Renal cortex interstitium (tissue), 11 donors: Measurements from ENCODE around the gene SLC10A4. TPM values are rescaled to one million over a fixed set of nuclear protein-coding genes. Genes with fewer than 3 reads are reported as not detected.

Source experiments
- DNase-seq, 11 donors: peaks; one replicate each; pipeline ENCODE4 v3.0.0-alpha.2; 2013; ENCODE audit warnings: low read depth in 9 of 11, low spot score in 4 of 11; ENCODE audit errors: extremely low read depth in 1 of 11
- polyA plus RNA-seq, 3 donors: library from polyadenylated mRNA; unstranded; fragments of 120-200 nt; gene quantifications; one replicate each; pipeline ENCODE4 v1.2.1, GENCODE V29; 2013; ENCODE audit not compliant: insufficient read length in 3 of 3

SLC10A4 gene
- polyA plus RNA-seq, 3 donors, result 0.25 to 0.54 (median 0.30) TPM

DNA sequence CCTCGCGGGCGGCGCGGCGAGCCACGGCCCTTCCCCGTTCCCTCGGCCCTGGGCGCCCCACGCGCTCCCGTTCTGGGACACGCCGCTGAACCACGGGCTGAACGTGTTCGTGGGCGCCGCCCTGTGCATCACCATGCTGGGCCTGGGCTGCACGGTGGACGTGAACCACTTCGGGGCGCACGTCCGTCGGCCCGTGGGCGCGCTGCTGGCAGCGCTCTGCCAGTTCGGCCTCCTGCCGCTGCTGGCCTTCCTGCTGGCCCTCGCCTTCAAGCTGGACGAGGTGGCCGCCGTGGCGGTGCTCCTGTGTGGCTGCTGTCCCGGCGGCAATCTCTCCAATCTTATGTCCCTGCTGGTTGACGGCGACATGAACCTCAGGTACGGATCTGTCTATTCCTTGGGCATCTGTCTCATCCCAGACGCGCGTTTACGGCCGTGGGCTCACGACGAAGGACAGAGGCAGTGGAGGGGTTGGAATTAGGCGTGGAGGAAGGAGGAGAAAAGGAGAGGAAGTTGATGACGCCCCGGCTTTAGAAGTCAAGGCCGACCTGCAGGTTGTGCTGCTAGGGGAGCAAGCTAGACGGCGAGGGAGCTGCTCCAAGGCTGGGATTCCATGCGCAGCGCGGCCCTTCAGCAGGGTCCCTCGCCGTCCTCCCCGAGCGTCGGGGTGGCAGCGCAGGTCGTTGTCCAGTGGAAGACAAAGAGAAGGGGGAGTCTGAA, 792 bp downstream of the SLC10A4 start:
- no peak for DNase-seq

DNA sequence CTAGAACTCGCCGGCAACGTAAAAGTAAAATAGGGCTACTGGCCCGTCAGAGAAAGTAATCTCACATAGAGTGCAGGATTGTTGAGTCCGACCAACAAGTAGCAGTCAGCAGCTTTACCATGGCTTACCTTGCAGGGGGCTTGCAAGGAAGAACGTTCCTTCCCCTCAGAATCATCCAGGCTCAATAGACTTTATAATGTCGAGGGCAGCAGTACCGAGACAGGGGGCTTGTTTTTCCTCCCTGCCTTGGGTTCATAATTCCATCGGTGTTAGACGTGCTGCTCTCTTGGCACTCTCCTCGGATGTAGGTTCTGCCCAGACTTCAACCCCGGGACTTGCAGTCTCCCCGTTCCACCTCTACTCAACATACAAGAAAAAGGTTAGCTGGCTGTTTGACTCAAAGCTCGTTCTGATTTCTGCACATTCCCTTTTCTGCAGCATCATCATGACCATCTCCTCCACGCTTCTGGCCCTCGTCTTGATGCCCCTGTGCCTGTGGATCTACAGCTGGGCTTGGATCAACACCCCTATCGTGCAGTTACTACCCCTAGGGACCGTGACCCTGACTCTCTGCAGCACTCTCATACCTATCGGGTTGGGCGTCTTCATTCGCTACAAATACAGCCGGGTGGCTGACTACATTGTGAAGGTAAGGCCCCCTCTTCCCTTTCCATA, 1.5 kb downstream of the SLC10A4 start:
- no peak for DNase-seq

DNA sequence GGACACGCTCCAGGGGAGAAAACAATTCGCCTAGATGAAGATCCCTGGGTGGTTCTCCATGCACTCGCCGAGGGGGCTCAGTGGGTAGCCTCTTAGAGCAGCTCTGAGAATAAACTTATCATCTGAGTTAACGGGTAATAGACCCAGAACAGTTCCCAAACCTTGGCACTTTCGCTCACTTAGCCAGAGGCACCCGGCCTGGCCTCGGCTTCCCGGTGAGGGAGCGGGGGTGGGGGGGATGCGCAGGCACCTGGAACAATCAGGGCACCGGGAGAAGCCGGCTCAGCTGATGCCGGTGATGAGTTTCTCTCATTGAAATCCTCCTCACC, 6.5 kb downstream of the SLC10A4 start:
- DNase-seq, result no peak

- DNase-seq, result no peak
Observed at GRCh38 chr4:48490012-48490679, 7.0 kb downstream of the SLC10A4 start, which contains the start of gene ZAR1. Gene ZAR1, plus strand, starts transcription at chr4:48490252. Its CDS starts 40 bp downstream, at chr4:48490292.

- no peak for DNase-seq
Observed at GRCh38 chr4:48490680-48491513, 7.8 kb downstream of the SLC10A4 start.

DNA sequence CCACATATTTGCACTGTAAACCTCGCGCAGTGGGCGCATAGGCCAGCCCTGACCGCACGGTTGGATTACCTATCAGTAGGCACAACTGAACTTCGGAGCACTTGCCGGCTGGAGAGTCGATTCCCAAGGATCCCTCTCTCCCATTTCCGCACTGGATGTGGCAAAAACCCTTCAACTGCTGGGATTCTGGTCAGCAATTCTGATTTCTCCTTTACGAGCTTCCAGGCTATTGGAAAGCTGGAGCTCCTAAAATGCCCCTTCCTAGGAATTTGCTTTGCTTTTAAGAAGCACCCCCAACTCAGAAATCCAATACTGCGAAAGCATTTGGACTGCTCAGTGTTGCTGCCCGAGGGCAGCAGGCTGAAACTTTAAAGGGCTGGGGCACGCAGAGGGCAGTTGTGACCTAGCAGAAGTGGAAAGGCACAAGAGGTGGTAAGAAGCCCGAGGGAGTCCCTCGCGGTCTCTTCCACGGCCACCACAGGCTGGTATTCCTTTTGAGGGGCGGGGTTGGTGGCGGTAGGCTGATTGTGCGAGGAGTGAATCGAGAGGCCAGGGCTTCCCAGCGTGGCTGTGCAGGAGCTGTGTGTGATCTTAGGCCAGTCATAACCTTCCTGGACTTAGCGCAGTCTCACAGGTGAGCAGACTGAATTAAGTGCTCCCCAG, 8.5 kb downstream of the SLC10A4 start:
- no peak for DNase-seq

GRCh38 chr4:48493452-48494100, 10.4 kb downstream of the SLC10A4 start:
- no peak for DNase-seq

DNA sequence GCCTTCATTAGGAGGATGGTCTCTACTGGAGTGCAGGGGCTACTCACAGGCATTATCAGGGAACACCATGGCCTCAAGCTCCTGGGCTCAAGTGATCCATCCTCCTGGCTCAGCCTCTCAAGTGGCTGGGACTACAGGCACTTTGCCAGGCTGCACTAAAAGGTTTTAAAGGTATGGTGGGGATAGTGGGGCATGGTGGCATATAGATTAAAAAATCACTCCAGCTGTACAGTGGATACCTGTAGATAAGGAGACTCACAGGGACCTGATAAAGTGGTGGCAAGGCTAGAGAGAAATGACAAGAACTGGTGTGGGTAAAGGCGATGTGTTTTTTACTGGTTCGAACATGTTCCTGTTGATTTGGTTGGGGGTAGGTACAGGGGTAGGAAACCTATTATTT, 12.8 kb downstream of the SLC10A4 start:
- DNase-seq, result no peak

DNA sequence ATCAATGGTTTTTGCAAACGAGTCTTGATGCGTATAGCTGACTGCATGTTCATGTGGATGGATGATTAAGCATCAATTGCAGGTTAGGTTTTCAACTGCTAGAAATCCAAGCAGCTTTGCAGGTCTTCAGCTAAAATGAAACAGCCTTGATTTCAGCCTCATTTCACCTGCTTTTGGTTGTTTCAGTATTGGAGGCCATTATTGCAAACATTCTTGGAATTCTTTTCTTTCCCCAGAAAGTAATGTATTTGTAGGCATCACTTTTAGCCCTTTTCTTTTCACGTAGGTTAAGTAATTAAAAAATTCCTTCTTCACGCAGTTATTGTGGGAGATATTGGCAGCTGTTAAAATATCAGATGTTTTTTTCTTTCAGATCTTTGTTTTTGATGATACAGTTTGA, 15.8 kb downstream of the SLC10A4 start:
- no peak for DNase-seq

- DNase-seq, result no peak
Observed at GRCh38 chr4:48499551-48500066, 16.5 kb downstream of the SLC10A4 start.

DNA sequence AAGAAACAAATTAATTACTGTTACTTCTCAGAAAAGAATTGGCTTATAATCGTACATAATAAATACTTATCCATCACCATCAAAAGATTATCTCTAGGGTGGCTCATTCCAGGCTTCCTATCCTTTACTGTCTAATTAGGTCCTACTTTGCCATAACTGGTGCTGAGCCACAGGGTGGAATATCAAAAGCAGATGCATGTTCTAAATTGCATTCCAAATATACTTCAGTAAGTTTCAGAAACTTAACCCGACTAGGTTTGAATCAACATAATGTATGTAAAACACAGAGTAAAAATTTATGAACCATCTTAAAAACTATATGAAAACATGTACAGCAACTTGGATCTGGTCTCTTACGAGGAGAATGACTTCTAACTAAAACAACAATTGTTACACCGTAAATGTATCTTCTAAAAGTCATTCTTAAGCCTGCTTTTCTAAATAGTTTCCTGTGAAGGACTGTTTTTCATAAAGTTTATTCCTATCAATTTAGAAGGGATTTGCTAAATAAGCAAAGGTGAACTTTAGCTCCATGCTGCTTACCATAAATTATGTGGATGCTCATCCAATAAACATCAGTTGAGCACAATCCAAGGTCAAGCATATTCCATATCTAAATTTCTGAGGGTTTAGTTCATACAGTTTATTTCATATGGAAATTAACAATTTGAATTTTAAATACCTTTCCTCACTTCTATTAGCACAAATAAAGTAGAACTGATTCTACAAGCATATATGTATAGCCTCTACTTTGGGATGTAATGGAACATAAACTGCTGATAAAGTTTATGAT, 20.3 kb downstream of the SLC10A4 start:
- DNase-seq, result no peak

DNA sequence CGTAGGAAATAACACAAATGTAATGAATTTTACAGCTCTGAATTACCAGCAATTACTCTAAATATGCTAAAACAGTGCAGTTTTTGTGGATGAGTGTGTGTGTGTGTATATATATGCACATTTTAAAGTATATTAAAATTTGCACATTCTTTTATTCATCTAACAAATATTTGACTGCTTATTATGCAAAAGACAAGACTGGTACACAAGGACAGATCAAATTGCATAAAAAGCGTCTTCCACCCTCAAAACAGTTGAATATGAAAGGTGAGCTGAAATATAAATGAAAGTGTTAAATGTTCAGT, 20.8 kb downstream of the SLC10A4 start:
- no peak for DNase-seq

GRCh38 chr4:48504352-48504751, 21.2 kb downstream of the SLC10A4 start:
- DNase-seq, result no peak

DNA sequence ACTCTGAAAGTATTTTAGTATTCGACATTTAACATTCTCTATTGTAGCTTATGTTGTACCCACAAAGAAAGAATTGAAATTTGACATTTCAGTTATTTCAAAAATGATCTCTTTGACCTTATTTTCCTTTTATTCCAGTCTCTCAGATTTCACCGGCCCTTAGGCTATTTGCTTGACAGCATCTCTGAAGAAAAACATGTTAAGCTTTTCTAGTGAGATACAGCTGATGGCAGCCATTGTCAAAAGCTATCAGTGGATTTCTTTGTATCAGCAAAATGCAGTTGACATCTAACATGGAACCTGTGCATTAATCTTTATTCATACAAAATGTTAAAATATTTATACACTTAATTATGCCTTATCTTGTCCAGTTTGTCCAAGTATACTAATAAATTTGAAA, 23.6 kb downstream of the SLC10A4 start:
- no peak for DNase-seq

DNA sequence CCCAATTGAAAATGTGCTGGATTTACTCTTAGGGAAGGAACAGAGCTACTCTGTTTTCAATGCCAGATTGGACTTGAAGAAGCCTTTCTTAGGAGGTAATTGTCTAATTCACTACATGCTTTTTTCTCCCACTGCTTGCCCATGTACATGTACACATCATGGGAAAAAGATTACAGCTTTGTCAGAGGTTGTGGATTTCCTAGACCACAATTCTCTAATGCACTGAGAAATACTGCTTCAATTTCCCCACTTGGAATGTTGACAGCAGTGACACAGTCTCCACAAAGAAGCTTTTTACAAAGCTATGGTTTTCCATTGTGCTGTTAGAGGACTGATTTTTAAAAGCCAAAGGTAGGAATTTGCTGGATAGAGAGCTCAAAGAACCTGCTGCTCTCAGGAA, 26.4 kb downstream of the SLC10A4 start:
- DNase-seq, result no peak

GRCh38 chr4:48518143-48518542, 35.0 kb downstream of the SLC10A4 start:
- no peak for DNase-seq

GRCh38 chr4:48526406-48526805, 43.3 kb downstream of the SLC10A4 start:
- no peak for DNase-seq

DNA sequence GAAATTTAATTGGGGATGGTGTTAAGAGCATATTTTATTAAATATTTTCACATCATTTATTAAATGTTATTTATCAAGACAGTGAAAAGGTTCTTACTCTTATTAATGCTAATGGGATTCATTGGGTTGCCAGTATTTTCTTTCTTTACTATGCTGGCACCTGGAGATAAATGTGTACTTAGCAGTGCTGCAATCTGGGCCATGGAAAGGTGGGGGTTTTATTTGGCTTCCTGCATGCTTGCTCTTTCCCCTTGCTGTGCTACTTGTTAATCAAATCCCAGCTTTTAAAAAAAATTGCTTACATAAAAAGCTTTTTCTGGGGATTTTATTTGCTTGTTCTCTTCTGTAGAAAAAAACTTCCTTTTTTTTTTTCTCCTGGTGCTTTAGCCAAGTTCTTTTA, 55.2 kb downstream of the SLC10A4 start:
- no peak for DNase-seq
